Stomach (tissue), 9 donors: ENCODE results near the gene DRAM1. TPM values are rescaled to one million over a fixed set of nuclear protein-coding genes. Genes with fewer than 3 reads are reported as not detected.

Experiments
- DNase-seq, 2 donors: peaks; one replicate each; pipeline versions ENCODE4 v3.0.0 to v3.0.0-alpha.2; 2013 to 2019
- H3K27ac ChIP-seq, 5 donors: fragments of 200-600 bp in 4 of 5; sonication (generic) in 4 of 5; one replicate each; pipeline ENCODE4 v1.5.1; 2013 to 2019; ENCODE audit warnings: mild to moderate bottlenecking in 1 of 5, moderate library complexity in 1 of 5
- H3K27me3 ChIP-seq, 3 donors: fragments of 200-600 bp; sonication (generic); one replicate each; pipeline ENCODE4 v1.5.1; 2017 to 2019; ENCODE audit warnings: mixed run types in 1 of 3
- H3K36me3 ChIP-seq, 4 donors: fragments of 200-600 bp; sonication (generic); 1 replicate in 3 of 4; 2 replicates in 1 of 4; pipeline ENCODE4 v1.5.1; 2016 to 2019
- H3K4me1 ChIP-seq, 4 donors: fragments of 200-600 bp; sonication (generic); one replicate each; pipeline ENCODE4 v1.5.1; 2016 to 2019
- H3K4me3 ChIP-seq, 4 donors: fragments of 200-600 bp; sonication (generic) in 3 of 4; one replicate each; pipeline ENCODE4 v1.5.1; 2016 to 2019; ENCODE audit warnings: mild to moderate bottlenecking in 1 of 4
- H3K9me3 ChIP-seq, 4 donors: fragments of 200-600 bp; sonication (generic); one replicate each; pipeline ENCODE4 v1.5.1; 2016 to 2019
- EP300 ChIP-seq: sonication (generic); formaldehyde crosslinking; IDR thresholded peaks from one replicate; pipeline ENCODE4 v1.6.1; 2017; ENCODE audit warnings: antibody characterized with exemption
- POLR2A ChIP-seq, 4 donors: fragments of 450-650 bp; IDR thresholded peaks; one replicate each; pipeline ENCODE4 v1.6.1; 2016; ENCODE audit warnings: antibody characterized with exemption in 4 of 4, control low read depth in 2 of 4, mild to moderate bottlenecking in 1 of 4, moderate library complexity in 1 of 4
- POLR2AphosphoS5 ChIP-seq, 3 donors: sonication (generic); formaldehyde crosslinking; IDR thresholded peaks; one replicate each; pipeline ENCODE4 v1.6.1; 2016; ENCODE audit warnings: antibody characterized with exemption in 3 of 3
- WGBS, 5 donors: extraction: QIAGEN DNeasy Blood & Tissue Kit in 3 of 5; methylation state at CpG; one replicate each; pipeline versions ENCODE4 v1.1.5 to v1.1.7; 2013 to 2018; 5-methylcytosine and 5-hydroxymethylcytosine counted together
- intact Hi-C: fragments of 100-400 bp; cut with DNase I; formaldehyde crosslinking; loops from one replicate; pipeline ENCODE4 v1.15.1; 2023; ENCODE audit warnings: low total_unique reads
- polyA plus RNA-seq, 3 donors: library from polyadenylated mRNA; stranded (reverse); fragments of 200-250 nt; gene quantifications; one replicate each; pipeline ENCODE4 v1.2.3, GENCODE V29; 2013
- total RNA-seq, 5 donors: library from RNA; depleted of rRNA; stranded (reverse); fragments of >200 nt; gene quantifications; one replicate each; pipeline versions ENCODE4 v1.1.0 to v1.2.3, GENCODE V29; 2014 to 2016
- TF ChIP-seq, protein P1 (sequence below), 7 experiments: fragments of 450-650 bp in 4 of 7; fragments of 200-600 bp in 3 of 7; sonication (generic) in 3 of 7; IDR thresholded peaks; one replicate each; pipeline ENCODE4 v1.5.1; 2016 to 2019; ENCODE audit warnings: antibody characterized with exemption in 7 of 7, control low read depth in 2 of 7, mild to moderate bottlenecking in 1 of 7
- donor health status: healthy with polysubstance abuse.
- donor health status: Bipolar disorder and iron deficiency.
- donor health status: healthy.

The DRAM1 gene
- total and polyA plus RNA-seq, 8 donors, result 0.89 to 71.8 (median 13.6) TPM

DNA sequence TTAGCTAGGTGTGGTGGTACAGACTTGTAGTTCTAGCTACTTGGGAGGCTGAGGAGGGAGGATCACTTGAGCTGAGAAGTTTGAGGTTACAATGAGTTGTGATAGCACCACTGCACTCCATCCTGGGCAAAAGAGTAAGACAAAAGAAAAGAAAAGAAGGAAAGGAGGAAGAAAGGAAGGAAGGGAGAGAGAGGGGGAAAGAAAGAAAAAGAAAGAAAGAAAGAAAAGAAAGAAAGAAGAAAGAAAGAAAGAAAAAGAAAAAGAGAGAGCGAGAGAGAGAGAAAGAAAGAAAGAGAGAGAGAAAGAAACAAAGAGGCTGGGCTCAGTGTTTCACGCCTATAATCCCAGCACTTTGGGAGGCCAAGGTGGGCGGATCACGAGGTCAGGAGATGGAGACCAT, 36.3 kb upstream of the DRAM1 start:
- Histone ChIP-seq H3K36me3 (no peaks in the 10 kb centered on the region), H3K27ac (no peak overlapping the region), H3K27me3 (no peaks in the 10 kb centered on the region), H3K4me1 (peaks cover 0 to 12% (median 7%) of the 10 kb centered on the region in 4 donors), H3K4me3 (no peak overlapping the region), H3K9me3 (no peaks in the 10 kb centered on the region)
- intact Hi-C loops, result no loop called here
- DNase-seq, result no peak
- WGBS, 5 donors, result 89 to 98% (median 96%) methylated on average over 4 of the region's 4 CpGs
- TF ChIP-seq EP300 (no peak), POLR2AphosphoS5 (IDR thresholded peaks at IDR 0.05) (no peak), POLR2A (IDR thresholded peaks at IDR 0.05) (no peak)
- TF ChIP-seq, protein P1, sequence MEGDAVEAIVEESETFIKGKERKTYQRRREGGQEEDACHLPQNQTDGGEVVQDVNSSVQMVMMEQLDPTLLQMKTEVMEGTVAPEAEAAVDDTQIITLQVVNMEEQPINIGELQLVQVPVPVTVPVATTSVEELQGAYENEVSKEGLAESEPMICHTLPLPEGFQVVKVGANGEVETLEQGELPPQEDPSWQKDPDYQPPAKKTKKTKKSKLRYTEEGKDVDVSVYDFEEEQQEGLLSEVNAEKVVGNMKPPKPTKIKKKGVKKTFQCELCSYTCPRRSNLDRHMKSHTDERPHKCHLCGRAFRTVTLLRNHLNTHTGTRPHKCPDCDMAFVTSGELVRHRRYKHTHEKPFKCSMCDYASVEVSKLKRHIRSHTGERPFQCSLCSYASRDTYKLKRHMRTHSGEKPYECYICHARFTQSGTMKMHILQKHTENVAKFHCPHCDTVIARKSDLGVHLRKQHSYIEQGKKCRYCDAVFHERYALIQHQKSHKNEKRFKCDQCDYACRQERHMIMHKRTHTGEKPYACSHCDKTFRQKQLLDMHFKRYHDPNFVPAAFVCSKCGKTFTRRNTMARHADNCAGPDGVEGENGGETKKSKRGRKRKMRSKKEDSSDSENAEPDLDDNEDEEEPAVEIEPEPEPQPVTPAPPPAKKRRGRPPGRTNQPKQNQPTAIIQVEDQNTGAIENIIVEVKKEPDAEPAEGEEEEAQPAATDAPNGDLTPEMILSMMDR (IDR thresholded peaks at IDR 0.05), result no peak

DNA sequence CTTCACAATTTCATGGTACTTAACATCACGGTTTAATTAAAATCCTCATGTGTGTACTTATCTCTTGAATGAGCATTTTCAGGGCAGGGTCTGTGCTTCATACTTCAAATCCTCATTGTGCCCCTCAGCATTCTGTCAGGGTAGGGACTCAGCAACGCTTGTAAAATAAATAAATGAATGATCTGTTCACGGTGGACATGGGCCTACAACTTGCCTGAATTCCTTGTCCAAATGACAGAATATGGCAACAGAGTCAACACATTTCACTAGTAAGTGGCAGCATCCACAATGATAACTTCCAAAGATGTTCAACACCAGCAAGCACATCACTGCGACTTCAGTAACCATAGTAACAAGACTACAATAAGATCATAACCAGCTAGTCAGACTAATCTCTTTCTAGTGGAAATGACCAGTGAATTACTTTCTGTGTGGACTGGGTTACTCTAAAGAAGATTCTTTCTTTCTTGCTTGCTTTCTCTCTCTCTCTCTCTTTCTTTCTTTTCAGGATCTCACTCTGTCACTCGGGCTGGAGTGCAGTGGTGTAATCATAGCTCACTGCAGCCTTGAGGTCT, 32.2 kb upstream of the DRAM1 start:
- Histone ChIP-seq H3K4me3 (no peak overlapping the region), H3K27me3 (no peaks in the 10 kb centered on the region), H3K4me1 (no peaks in the 10 kb centered on the region), H3K36me3 (no peaks in the 10 kb centered on the region), H3K27ac (no peak overlapping the region), H3K9me3 (no peaks in the 10 kb centered on the region)
- DNase-seq, result no peak
- WGBS, 5 donors, result 61 to 81% (median 76%) methylated on average over 5 of the region's 5 CpGs
- TF ChIP-seq POLR2AphosphoS5 (IDR thresholded peaks at IDR 0.05) (no peak), POLR2A (IDR thresholded peaks at IDR 0.05) (no peak), EP300 (no peak)
- TF ChIP-seq, protein P1 (IDR thresholded peaks at IDR 0.05), result no peak
- intact Hi-C loops, result no loop called here

DNA sequence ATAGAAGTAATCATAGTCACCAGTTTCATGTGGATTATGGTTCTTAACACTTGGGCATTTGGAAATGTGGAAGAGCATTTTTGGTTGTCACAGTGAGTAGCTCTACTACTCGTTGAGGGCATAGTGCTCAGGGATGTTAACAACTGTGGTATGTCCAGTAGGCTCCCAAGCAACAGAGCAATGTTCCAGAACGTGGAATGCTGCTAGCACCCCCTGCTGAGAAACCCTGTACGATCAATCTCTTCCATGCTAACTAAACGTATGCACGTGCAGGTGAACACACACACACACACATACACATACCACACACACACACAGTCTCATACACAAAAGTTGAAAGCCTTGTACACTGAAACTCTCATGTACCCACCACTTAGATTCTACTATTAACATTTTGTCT, 30.1 kb upstream of the DRAM1 start:
- Histone ChIP-seq H3K27me3 (no peaks in the 10 kb centered on the region), H3K36me3 (no peaks in the 10 kb centered on the region), H3K4me3 (no peak overlapping the region), H3K27ac (no peak overlapping the region), H3K9me3 (no peaks in the 10 kb centered on the region), H3K4me1 (no peaks in the 10 kb centered on the region)
- TF ChIP-seq EP300, result no peak
- TF ChIP-seq, protein P1 (IDR thresholded peaks at IDR 0.05), result no peak
- TF ChIP-seq POLR2A (IDR thresholded peaks at IDR 0.05), result no peak
- no peak for TF ChIP-seq POLR2AphosphoS5 (IDR thresholded peaks at IDR 0.05)
- WGBS, 5 donors, result 68 to 72% (median 72%) methylated on average over 5 of the region's 5 CpGs
- no peak for DNase-seq
- intact Hi-C loops, result no loop called here

DNA sequence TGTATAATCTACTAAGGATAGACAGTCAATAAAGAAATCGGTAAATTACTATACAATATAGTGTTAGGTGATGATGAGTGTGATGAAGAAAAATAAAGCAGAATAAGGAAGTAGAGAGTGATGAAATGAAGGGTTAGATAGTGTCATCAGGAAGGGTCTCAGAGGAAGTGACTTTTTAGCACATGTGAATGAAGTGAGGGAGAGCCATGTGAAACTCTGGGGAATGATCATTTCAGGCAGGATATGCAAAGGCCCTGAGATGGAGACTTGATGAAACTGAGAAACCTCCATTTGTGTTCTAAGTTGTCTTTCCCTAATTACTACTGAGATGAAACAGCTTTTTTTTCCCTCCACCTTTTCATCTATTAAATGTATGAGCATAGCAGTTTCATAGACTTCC, 27.2 kb upstream of the DRAM1 start:
- intact Hi-C loops, result no loop called here
- H3K27ac ChIP-seq, result no peak overlapping the region

More for the DNA sequence above, 27.2 kb upstream of the DRAM1 start:
- H3K4me1 ChIP-seq, result peaks cover 0 to 6% (median under 1%) of the 10 kb centered on the region in 4 donors
- TF ChIP-seq, protein P1 (IDR thresholded peaks at IDR 0.05), result no peak
- no peak for TF ChIP-seq EP300
- TF ChIP-seq POLR2AphosphoS5 (IDR thresholded peaks at IDR 0.05), result no peak
- TF ChIP-seq POLR2A (IDR thresholded peaks at IDR 0.05), result no peak
- WGBS, 5 donors, result 85 to 93% (median 89%) methylated on average over 1 of the region's 1 CpG
- no peaks in the 10 kb centered on the region for H3K36me3 ChIP-seq
- no peak overlapping the region for H3K4me3 ChIP-seq
- DNase-seq, result no peak
- H3K9me3 ChIP-seq, result no peaks in the 10 kb centered on the region
- no peaks in the 10 kb centered on the region for H3K27me3 ChIP-seq
